Esophagus muscularis mucosa (tissue), 4 donors: Measurements from ENCODE around the gene DOCK7. TPM values are rescaled to one million over a fixed set of nuclear protein-coding genes. Genes with fewer than 3 reads are reported as not detected.

Source experiments
- DNase-seq: peaks from one replicate; pipeline ENCODE4 v3.0.0-alpha.2; 2017; ENCODE audit errors: extremely low spot score
- H3K27ac ChIP-seq, 4 donors: fragments of 200-600 bp; sonication (generic); replicated peaks in 1 of 4; 1 replicate in 3 of 4; 2 replicates in 1 of 4; pipeline ENCODE4 v1.5.1; 2016 to 2019; ENCODE audit warnings: mild to moderate bottlenecking in 1 of 4
- H3K27me3 ChIP-seq, 4 donors: fragments of 200-600 bp; sonication (generic); one replicate each; pipeline versions ENCODE4 v1.5.1 to v1.6.0; 2016 to 2019
- H3K36me3 ChIP-seq, 4 donors: fragments of 200-600 bp; sonication (generic); one replicate each; pipeline ENCODE4 v1.5.1; 2016 to 2019
- H3K4me1 ChIP-seq, 4 donors: fragments of 200-600 bp; sonication (generic); one replicate each; pipeline ENCODE4 v1.5.1; 2016 to 2019
- H3K4me3 ChIP-seq, 4 donors: fragments of 200-600 bp; sonication (generic); 1 replicate in 2 of 4; 2 replicates in 2 of 4; pipeline ENCODE4 v1.5.1; 2016 to 2019; ENCODE audit warnings: mild to moderate bottlenecking in 4 of 4, moderate library complexity in 1 of 4
- H3K9me3 ChIP-seq, 4 donors: fragments of 200-600 bp; sonication (generic); 1 replicate in 3 of 4; 2 replicates in 1 of 4; pipeline ENCODE4 v1.5.1; 2016 to 2019
- CTCF ChIP-seq, 3 experiments: fragments of 200-600 bp in 2 of 3; fragments of 450-650 bp in 1 of 3; sonication (generic) in 2 of 3; IDR thresholded peaks; one replicate each; pipeline ENCODE4 v1.5.1; 2017 to 2019; ENCODE audit warnings: antibody characterized with exemption in 3 of 3, mild to moderate bottlenecking in 2 of 3, moderate library complexity in 1 of 3
- EP300 ChIP-seq: sonication (generic); formaldehyde crosslinking; IDR thresholded peaks from one replicate; pipeline ENCODE4 v1.6.1; 2017; ENCODE audit warnings: antibody characterized with exemption
- POLR2A ChIP-seq: fragments of 450-650 bp; IDR thresholded peaks from one replicate; pipeline ENCODE4 v1.6.1; 2017; ENCODE audit warnings: antibody characterized with exemption, moderate library complexity, mild to moderate bottlenecking, low read depth
- POLR2AphosphoS5 ChIP-seq, 2 donors: sonication (generic); formaldehyde crosslinking; IDR thresholded peaks; one replicate each; pipeline ENCODE4 v1.6.1; 2017; ENCODE audit warnings: antibody characterized with exemption in 2 of 2
- WGBS: methylation state at CpG from one replicate; pipeline ENCODE4 v1.1.5; 2018; 5-methylcytosine and 5-hydroxymethylcytosine counted together
- intact Hi-C: fragments of 100-400 bp; cut with DNase I; formaldehyde crosslinking; loops from one replicate; pipeline ENCODE4 v1.15.1; 2023
- total RNA-seq, 4 donors: library from RNA; depleted of rRNA; stranded (reverse); fragments of >200 nt; gene quantifications; one replicate each; pipeline versions ENCODE4 v1.1.0 to v1.2.1, GENCODE V29; 2016

DOCK7 gene
- total RNA-seq, 4 donors from 2014 or later = 27.7 to 66.7 (median 30.5) TPM

GRCh38 chr1:62601457-62601856, 86.7 kb downstream of the DOCK7 start:
- 96% methylated on average over 2 of the region's 2 CpGs for WGBS
- Histone ChIP-seq H3K4me1 (no peaks in the 10 kb centered on the region), H3K27me3 (no peaks in the 10 kb centered on the region), H3K4me3 (no peak overlapping the region), H3K36me3 (no peaks in the 10 kb centered on the region), H3K9me3 (no peaks in the 10 kb centered on the region), H3K27ac (no peak overlapping the region)
- DNase-seq = no peak
- intact Hi-C loops = no loop called here
- TF ChIP-seq EP300 (no peak), POLR2AphosphoS5 (IDR thresholded peaks at IDR 0.05) (no peak), POLR2A (no peak), CTCF (IDR thresholded peaks at IDR 0.05) (no peak)

- no peak for DNase-seq
- Histone ChIP-seq H3K27ac (no peak overlapping the region), H3K36me3 (no peaks in the 10 kb centered on the region), H3K4me3 (no peak overlapping the region), H3K9me3 (no peaks in the 10 kb centered on the region), H3K27me3 (no peaks in the 10 kb centered on the region), H3K4me1 (no peaks in the 10 kb centered on the region)
- TF ChIP-seq CTCF (IDR thresholded peaks at IDR 0.05) (no peak), EP300 (no peak), POLR2A (no peak), POLR2AphosphoS5 (IDR thresholded peaks at IDR 0.05) (no peak)
- intact Hi-C loops = no loop called here
- 94% methylated on average over 5 of the region's 5 CpGs for WGBS
These were observed 89.1 kb downstream of the DOCK7 start for GRCh38 chr1:62599044-62599443.

GRCh38 chr1:62597281-62597680, 90.9 kb downstream of the DOCK7 start, which contains the start of gene ANGPTL3:
ANGPTL3 (plus strand) TSS chr1:62597520; CDS start chr1:62597567, 47 bp downstream.
- TF ChIP-seq POLR2AphosphoS5 (IDR thresholded peaks at IDR 0.05) (no peak), CTCF (IDR thresholded peaks at IDR 0.05) (no peak), POLR2A (no peak), EP300 (no peak)

GRCh38 chr1:62595647-62596046, 92.5 kb downstream of the DOCK7 start:
- 96% methylated on average over 3 of the region's 3 CpGs for WGBS
- Histone ChIP-seq H3K36me3 (no peaks in the 10 kb centered on the region), H3K27me3 (no peaks in the 10 kb centered on the region), H3K4me1 (no peaks in the 10 kb centered on the region), H3K9me3 (no peaks in the 10 kb centered on the region), H3K27ac (no peak overlapping the region), H3K4me3 (no peak overlapping the region)
- TF ChIP-seq EP300 (no peak), CTCF (IDR thresholded peaks at IDR 0.05) (no peak), POLR2AphosphoS5 (IDR thresholded peaks at IDR 0.05) (no peak), POLR2A (no peak)
- DNase-seq = no peak
- intact Hi-C loops = no loop called here

More at GRCh38 chr1:62597281-62597680, 90.9 kb downstream of the DOCK7 start, which contains the start of gene ANGPTL3:
- intact Hi-C loops = no loop called here
- WGBS = 94% methylated on average over 3 of the region's 3 CpGs
- no peak within 1 kb of the TSS for H3K27ac ChIP-seq
- no peaks in the 10 kb centered on the region for H3K4me1 ChIP-seq
- DNase-seq = no peak
- H3K9me3 ChIP-seq = no peaks in the 10 kb centered on the region
- H3K4me3 ChIP-seq = no peak within 1 kb of the TSS
- no peaks in the 10 kb centered on the region for H3K36me3 ChIP-seq
- H3K27me3 ChIP-seq = no peaks in the 10 kb centered on the region

GRCh38 chr1:62593825-62594394, 94.3 kb downstream of the DOCK7 start:
- no peak overlapping the region for H3K4me3 ChIP-seq
- no peaks in the 10 kb centered on the region for H3K36me3 ChIP-seq
- intact Hi-C loops = no loop called here
- H3K27ac ChIP-seq = no peak overlapping the region
- no peaks in the 10 kb centered on the region for H3K27me3 ChIP-seq
- no peak for TF ChIP-seq POLR2A
- no peak for TF ChIP-seq CTCF (IDR thresholded peaks at IDR 0.05)
- no peak for TF ChIP-seq POLR2AphosphoS5 (IDR thresholded peaks at IDR 0.05)
- no peak for TF ChIP-seq EP300
- no peak for DNase-seq
- no peaks in the 10 kb centered on the region for H3K4me1 ChIP-seq
- no peaks in the 10 kb centered on the region for H3K9me3 ChIP-seq
- WGBS = 58% methylated on average over 2 of the region's 2 CpGs
